Keratinocyte (primary cell): ENCODE results near the gene MBLAC1.

ENCODE experiments used
- EZH2 ChIP-seq: IDR thresholded peaks from one replicate; pipeline ENCODE4 v1.6.1; 2012; ENCODE audit warnings: inconsistent platforms, mild to moderate bottlenecking, low read length, moderate library complexity
- TF ChIP-seq, protein P1 (sequence below), 3 experiments: IDR thresholded peaks in 1 of 3; conservative IDR thresholded peaks in 1 of 3; optimal IDR thresholded peaks in 1 of 3; 2 replicates in 2 of 3; 3 replicates in 1 of 3; pipeline versions ENCODE3 to v1.5.1; 2011; ENCODE audit warnings: low read length in 3 of 3, mild to moderate bottlenecking in 3 of 3, moderate library complexity in 2 of 3, control low read depth in 1 of 3, inconsistent platforms in 1 of 3; ENCODE audit not compliant: insufficient read depth in 2 of 3; ENCODE audit errors: extremely low read depth in 1 of 3

DNA sequence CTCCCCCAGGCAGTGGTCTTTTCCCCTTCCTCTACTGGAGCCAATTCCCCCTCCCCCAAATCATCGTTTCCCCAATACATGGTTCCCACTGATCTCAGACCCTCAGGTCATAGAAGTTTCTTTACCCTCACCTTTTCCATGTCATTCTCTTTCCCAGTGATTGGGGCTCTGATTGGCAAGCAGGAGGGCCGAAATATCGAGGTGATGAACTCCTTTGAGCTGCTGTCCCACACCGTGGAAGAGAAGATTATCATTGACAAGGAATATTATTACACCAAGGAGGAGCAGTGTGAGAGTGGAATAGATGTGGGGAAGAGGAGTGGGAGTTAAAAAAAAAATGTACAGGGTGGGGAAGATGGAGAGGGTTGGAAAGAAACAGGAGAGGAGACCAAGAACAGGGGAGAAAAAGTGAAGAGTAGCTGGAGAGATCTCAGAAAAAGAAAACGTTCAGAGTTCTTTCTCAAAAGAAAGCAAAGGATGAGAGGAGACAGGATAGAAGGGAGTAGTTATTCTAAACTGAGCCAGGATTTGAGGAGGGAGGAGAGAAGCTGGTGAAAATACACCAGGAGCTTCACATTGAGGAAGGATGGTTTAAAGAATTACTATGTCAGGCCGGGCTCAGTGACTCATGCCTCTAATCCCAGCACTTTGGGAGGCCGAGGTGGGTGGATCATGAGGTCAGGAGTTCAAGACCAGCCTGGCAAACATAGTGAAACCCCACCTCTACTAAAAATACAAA lies 37.1 kb upstream of the MBLAC1 start:
- TF ChIP-seq, protein P1, sequence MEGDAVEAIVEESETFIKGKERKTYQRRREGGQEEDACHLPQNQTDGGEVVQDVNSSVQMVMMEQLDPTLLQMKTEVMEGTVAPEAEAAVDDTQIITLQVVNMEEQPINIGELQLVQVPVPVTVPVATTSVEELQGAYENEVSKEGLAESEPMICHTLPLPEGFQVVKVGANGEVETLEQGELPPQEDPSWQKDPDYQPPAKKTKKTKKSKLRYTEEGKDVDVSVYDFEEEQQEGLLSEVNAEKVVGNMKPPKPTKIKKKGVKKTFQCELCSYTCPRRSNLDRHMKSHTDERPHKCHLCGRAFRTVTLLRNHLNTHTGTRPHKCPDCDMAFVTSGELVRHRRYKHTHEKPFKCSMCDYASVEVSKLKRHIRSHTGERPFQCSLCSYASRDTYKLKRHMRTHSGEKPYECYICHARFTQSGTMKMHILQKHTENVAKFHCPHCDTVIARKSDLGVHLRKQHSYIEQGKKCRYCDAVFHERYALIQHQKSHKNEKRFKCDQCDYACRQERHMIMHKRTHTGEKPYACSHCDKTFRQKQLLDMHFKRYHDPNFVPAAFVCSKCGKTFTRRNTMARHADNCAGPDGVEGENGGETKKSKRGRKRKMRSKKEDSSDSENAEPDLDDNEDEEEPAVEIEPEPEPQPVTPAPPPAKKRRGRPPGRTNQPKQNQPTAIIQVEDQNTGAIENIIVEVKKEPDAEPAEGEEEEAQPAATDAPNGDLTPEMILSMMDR (optimal IDR thresholded peaks at IDR 0.05 in 1 of 3, IDR thresholded peaks at IDR 0.05 in 1 of 3, conservative IDR thresholded peaks at IDR 0.05 in 1 of 3; ENCODE audit: extremely low read depth in 1 of 3, insufficient read depth in 2 of 3, low read length in 3 of 3), result no peak
- TF ChIP-seq EZH2, result no peak
